ENCODE data around the gene SLITRK2.

Gene SLITRK2

DNA sequence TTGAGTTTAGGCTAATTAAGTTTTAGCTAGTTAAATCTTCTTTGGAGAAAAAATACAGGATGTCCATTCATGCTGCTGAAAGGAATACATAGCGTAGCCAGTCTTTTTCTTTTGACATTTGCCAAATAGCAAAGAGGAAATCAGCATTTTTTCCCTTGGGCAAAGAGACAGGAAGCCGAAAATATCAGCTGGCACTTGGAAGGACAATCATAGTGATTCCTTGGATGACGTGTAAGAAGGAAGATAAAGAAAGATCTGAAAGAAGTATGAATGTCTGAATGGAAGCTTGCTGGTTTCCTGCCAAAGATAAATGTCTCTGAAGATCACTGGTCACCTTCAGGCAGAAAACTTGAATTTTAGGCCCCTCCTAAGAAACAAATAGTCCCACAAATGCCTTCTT, 44.2 kb downstream of the SLITRK2 start:
- DNase-seq: no peak

DNA sequence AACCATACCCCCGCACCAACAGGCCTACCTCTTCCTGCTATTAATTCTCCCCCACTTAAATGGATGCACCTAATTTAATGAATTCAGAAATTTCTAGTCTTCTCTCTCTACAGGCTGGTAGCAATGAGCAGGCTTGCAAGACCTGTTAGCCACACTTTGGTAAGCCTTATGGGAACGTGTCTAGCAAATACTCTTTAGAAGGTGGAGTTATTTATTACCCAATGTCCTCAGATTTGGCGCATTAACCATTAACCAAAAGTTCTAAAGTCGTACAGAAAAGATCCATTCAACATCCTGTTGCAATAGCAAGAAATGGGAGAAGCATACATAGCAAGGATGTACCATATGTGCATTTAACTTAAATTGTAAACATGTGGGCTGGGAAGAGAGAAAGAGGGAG, 47.5 kb downstream of the SLITRK2 start:
- DNase-seq: no peak

Measured in cerebellar nuclear complex (tissue), 1 donor.